Esophagus mucosa (tissue), 1 donor: Measurements from ENCODE around the gene C1orf159. TPM values are rescaled to one million over a fixed set of nuclear protein-coding genes. Genes with fewer than 3 reads are reported as not detected.

Source experiments
- ATAC-seq: fragments of 200-7000 bp; cut with Tn5 transposase; one replicate; pipeline ENCODE4 v1.9.1; 2020
- total RNA-seq: library from RNA; stranded (reverse); gene quantifications from one replicate; pipeline ENCODE4 v1.2.4, GENCODE V29; 2023
- donor health status: DM: yes; HTN: yes; CAD: no.

Gene C1orf159
- total RNA-seq, 1 donor from 2014 or later: 9.4 TPM

DNA sequence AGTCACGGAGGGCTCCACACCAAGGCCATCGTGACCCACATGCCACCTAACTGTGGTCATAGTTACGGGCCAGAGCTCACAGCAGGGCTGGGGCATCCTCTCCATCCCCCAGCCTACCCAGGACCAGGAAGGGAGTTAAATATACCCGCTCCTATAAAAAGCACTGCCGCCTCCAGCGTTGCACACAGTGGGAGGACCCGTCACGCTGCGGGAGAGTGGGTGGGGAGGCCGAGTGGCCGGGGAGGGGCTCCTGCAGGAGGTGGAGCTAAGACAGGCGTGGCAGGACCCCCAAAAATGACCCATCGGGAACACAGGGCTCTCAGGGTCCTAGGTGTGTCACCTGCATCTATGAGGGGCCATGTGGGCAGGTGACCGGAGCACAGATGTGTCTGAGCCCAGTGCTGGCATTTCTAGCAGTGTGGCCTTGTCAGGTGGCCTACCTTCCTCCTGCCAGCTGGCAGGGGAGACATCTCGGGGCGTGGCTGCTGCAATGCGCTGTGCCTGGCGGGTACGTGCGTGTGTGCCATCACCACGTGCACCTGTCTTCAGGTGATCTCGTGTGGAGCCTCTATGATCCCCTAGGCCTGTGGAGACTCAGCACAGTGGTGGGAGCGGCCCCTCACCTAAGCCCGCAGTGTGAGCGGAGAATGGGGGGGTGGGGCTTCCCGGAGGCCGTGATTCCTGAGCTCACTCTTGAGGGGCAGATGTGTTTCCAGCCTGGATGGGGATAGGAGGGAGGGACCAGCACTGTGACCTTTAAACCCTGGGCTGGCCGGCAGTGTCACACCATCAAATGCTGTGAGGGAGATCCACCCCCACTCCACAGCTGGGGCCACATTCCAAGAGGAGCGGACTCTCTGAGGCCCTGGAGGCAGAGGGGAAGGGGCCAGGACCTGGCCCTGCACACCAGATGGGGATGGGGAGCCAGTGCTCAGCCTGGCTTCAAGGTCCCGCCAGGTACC lies 78.2 kb downstream of the C1orf159 start:
- ATAC-seq: no peak

DNA sequence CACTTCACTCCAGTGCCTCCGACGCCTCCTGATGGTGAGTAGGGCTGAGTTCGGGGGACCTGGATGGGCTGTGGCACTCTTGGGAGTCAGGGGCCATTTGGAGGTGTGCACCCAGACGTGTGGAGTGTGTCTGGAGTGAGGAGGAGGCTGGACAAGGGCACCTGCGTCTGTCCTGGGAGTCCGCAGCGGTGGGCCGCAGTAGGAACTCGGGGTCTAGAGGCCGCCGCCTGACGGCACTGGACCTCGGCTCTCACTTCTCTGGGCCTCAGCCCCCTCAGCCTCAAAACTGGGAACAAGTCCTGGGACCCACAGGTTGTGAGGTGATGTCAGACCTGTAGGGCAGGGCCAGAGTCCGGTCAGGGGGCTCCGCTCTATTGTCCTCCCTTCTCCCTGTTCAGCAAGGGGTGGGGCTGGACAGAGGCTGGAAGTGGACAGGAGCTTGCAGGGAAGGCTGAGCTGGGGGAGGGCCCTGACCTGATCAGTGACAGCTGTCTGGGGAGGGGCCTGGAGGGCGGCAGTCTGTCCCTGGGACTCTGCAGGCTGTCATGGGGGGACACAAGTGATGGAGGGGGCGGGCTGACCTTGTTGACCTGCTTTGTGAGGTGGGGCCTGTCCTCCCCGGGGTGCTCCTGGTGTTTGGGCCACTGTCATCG lies 80.5 kb downstream of the C1orf159 start:
- no peak for ATAC-seq

DNA sequence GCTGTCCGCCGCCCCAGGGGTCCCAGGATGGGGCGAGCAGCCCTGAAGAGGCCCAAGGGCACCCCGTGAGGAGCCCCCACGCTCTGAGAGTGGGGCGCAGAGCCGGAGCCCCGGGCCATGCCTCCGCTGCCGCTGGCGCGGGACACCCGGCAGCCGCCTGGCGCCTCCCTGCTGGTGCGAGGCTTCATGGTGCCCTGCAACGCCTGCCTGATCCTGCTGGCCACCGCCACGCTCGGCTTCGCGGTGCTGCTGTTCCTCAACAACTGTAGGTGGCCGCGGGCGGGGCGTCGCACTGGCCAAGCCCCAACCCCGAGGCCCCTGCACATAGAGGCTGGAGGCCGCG lies 81.5 kb downstream of the C1orf159 start:
- no peak for ATAC-seq

DNA sequence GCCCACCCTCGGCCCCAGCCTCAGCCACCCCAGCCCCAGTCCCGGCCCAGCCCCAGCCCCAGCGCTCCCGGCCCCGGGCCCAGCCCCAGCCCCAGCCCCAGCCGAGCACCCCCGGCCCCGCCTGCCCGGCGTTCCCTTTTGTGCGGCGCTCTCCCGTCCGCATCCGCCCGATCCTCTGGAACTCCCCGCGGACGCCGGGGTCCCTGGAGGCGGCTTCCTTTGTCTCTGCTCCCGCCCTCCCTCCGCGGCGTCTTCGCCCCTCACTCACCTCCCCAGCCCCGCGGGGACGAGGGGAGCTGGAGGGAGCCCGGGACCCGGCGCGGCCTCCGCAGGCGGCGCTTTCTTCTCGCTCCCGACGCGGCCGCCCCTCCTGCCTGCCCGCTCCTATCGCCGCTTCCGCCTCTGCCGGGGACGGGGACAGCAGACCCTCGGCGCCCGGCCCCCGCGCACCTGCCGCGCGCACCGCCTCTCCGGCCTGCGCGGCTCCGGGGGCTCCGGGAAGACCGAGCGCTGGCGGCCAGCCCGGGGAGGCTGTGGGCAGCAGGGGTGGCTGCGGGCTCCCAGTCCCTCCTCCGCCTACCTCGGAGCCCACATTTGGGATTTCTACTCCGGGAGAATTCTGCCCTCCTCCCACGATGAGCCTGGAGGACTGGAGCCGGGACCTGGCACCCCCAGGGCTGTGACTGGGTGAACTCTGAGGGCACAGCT lies 82.0 kb downstream of the C1orf159 start:
- no peak for ATAC-seq

DNA sequence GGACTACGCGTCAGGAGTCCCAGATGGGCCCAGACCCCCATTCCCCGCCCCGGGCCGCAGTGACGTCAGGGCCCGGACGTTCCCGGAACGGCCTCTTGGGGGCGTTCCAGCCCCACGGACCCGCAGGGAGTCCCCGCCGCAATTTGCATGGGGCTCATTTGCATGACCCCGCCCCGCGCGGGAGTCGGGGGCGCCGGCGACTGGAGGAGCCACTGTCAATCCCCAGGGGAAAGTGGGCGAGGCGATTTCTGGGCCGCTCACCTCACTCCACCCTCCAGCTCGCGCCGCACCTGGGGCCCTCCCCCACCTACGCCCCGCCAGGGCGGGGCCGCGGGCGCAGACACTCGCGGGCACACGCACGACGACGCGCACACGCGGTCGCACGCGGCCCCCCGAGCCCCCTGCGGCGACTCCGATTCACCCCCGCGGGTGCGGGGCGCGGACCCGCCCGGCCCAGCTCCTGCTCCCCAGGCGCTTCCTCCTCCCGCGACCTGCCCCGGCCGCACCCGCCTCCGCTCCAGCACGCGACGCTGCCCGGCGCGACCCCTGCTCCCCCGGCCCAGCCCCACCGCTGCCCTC lies 82.8 kb downstream of the C1orf159 start:
- ATAC-seq: peak; percentile 89

DNA sequence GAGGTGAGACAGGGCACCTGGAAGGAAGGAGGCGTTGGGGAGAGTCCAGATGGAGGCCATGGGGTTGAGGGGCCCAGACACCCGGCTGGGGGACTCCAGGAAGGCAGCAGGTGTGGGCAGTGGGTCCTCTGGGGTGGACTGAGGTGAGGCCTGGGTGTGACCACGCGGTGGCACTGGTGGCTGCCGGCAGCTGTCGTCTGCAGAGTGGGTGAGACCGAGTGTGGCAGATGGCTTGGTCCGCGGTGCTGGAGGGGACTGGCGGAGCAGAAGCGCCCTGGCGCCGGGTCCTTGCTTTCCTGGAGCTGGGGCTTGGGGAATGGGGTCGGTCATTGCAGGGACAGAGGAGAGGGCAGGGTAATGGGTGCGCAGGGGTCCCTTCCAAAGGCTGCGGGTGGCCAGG lies 83.5 kb downstream of the C1orf159 start:
- peak; percentile 2 for ATAC-seq

Other genes with a start within 250 kb of the C1orf159 start
- gene SAMD11, start 192.2 kb downstream of the C1orf159 start, total RNA-seq: 0.52 TPM
- gene NOC2L, start 156.8 kb downstream of the C1orf159 start, total RNA-seq: 68.1 TPM
- 5.8 TPM for gene KLHL17, start 155.5 kb downstream of the C1orf159 start, total RNA-seq
- gene PLEKHN1, start 149.6 kb downstream of the C1orf159 start, total RNA-seq: 26.4 TPM
- not detected for gene PERM1, start 134.0 kb downstream of the C1orf159 start, total RNA-seq
- gene HES4, start 116.0 kb downstream of the C1orf159 start, total RNA-seq: 15.7 TPM
- 12.1 TPM for gene ISG15, start 102.6 kb downstream of the C1orf159 start, total RNA-seq
- 41.0 TPM for gene AGRN, start 96.0 kb downstream of the C1orf159 start, total RNA-seq
- 22.3 TPM for gene RNF223, start 41.8 kb downstream of the C1orf159 start, total RNA-seq
- gene TTLL10, start 57.8 kb upstream of the C1orf159 start, total RNA-seq: 1.0 TPM
- 16.3 TPM for gene TNFRSF18, start 90.5 kb upstream of the C1orf159 start, total RNA-seq
- gene TNFRSF4, start 98.1 kb upstream of the C1orf159 start, total RNA-seq: 0.36 TPM
- gene SDF4, start 115.9 kb upstream of the C1orf159 start, total RNA-seq: 69.9 TPM
- gene B3GALT6, start 116.1 kb upstream of the C1orf159 start, total RNA-seq: 8.4 TPM
- 3.9 TPM for gene C1QTNF12, start 130.6 kb upstream of the C1orf159 start, total RNA-seq
- 45.0 TPM for gene UBE2J2, start 157.8 kb upstream of the C1orf159 start, total RNA-seq
- 2.8 TPM for gene SCNN1D, start 164.3 kb upstream of the C1orf159 start, total RNA-seq
- 35.3 TPM for gene ACAP3, start 191.8 kb upstream of the C1orf159 start, total RNA-seq
- gene PUSL1, start 192.5 kb upstream of the C1orf159 start, total RNA-seq: 23.0 TPM
- gene INTS11, start 208.6 kb upstream of the C1orf159 start, total RNA-seq: 54.0 TPM
- 25.1 TPM for gene CPTP, start 208.7 kb upstream of the C1orf159 start, total RNA-seq
- gene TAS1R3, start 215.2 kb upstream of the C1orf159 start, total RNA-seq: 0.56 TPM
- 48.5 TPM for gene DVL1, start 233.3 kb upstream of the C1orf159 start, total RNA-seq
- 2.0 TPM for gene MXRA8, start 242.5 kb upstream of the C1orf159 start, total RNA-seq